Measurements from ENCODE around the gene SH3YL1.

- TF ChIP-seq CTCF (IDR thresholded peaks at IDR 0.05; ENCODE audit: borderline replicate concordance, extremely low read depth, low read length, poor library complexity, severe bottlenecking) (no peak), EZH2 (IDR thresholded peaks at IDR 0.05; ENCODE audit: borderline replicate concordance, low read depth, low read length, severe bottlenecking) (no peak)
These were observed 14.2 kb downstream of the SH3YL1 start for GRCh38 chr2:249538-250042.
